Loucy (cell line): ENCODE results near the gene CSRP2.

Source experiments
- CTCF ChIP-seq: fragments of 200-600 bp; sonication (generic); conservative IDR thresholded peaks from 2 replicates; pipeline ENCODE4 v1.5.1; 2014; ENCODE audit warnings: mild to moderate bottlenecking, antibody characterized with exemption, low read length
- EZH2phosphoT487 ChIP-seq: fragments of 200-600 bp; IDR thresholded peaks from 2 replicates; pipeline ENCODE4 v1.6.1; 2018; ENCODE audit warnings: antibody characterized with exemption, mild to moderate bottlenecking, moderate library complexity, borderline replicate concordance

- TF ChIP-seq CTCF (no peak), EZH2phosphoT487 (no peak)
These were observed 44.0 kb upstream of the CSRP2 start for GRCh38 chr12:76922866-76923265.
